Osteocyte (in vitro differentiated cells): ENCODE measurements around the gene SPESP1. TPM values are rescaled to one million over a fixed set of nuclear protein-coding genes. Genes with fewer than 3 reads are reported as not detected.
A peak's percentile ranks its signal among the peaks of the same experiment; 100 is the strongest.

Experiments used
- DNase-seq: peaks from one replicate; pipeline ENCODE4 v3.0.0; 2021; ENCODE audit warnings: mixed read lengths; ENCODE audit not compliant: unreplicated experiment; ENCODE audit errors: extremely low spot score
- H3K27ac Mint-ChIP-seq: one replicate; pipeline ENCODE4 v1.8.0; 2021; ENCODE audit warnings: mild to moderate bottlenecking, mixed read lengths; ENCODE audit not compliant: unreplicated experiment
- H3K27me3 Mint-ChIP-seq: one replicate; pipeline ENCODE4 v1.8.0; 2021; ENCODE audit warnings: mixed read lengths; ENCODE audit not compliant: unreplicated experiment
- H3K36me3 Mint-ChIP-seq: one replicate; pipeline ENCODE4 v1.8.0; 2021; ENCODE audit warnings: mixed read lengths; ENCODE audit not compliant: unreplicated experiment
- H3K4me1 Mint-ChIP-seq: one replicate; pipeline ENCODE4 v1.8.0; 2021; ENCODE audit warnings: mixed read lengths; ENCODE audit not compliant: unreplicated experiment
- H3K4me3 Mint-ChIP-seq: one replicate; pipeline ENCODE4 v1.8.0; 2021; ENCODE audit warnings: mild to moderate bottlenecking, moderate library complexity, mixed read lengths; ENCODE audit not compliant: unreplicated experiment
- H3K9me3 Mint-ChIP-seq: one replicate; pipeline ENCODE4 v1.8.0; 2021; ENCODE audit warnings: mixed read lengths; ENCODE audit not compliant: unreplicated experiment
- total RNA-seq: library from RNA; stranded (reverse); gene quantifications from 2 replicates; pipeline ENCODE4 v1.2.1, GENCODE V29; 2021
- TF ChIP-seq, protein P1 (sequence below): fragments of 200-600 bp; sonication (generic); IDR thresholded peaks from 2 replicates; pipeline ENCODE4 v1.5.0; 2021; ENCODE audit warnings: antibody characterized with exemption, mild to moderate bottlenecking, moderate library complexity

Gene SPESP1
- total RNA-seq, 1 donor from 2014 or later = not detected

DNA sequence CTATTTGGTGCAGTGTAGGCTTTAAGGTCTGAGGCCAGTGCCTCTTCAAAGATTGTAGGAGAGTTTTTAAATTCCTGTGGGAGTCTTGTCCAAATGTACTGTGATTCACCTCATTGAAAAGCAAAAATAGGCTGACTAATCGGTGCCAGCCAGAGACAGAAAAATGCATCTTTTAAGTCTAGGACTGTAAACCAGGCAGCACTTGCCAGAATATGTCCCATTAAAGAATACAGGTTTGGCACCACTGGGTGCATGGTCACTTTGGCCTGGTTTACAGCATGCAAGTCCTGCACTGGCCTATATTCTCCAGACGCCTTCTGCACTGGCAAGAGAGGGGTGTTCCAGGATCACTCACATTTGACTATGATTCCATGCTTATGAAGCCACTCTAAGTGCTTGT lies 63.8 kb downstream of the SPESP1 start:
- DNase-seq = no peak
- H3K4me1 Mint-ChIP-seq = peaks cover 8% of the 10 kb centered on the region
- TF ChIP-seq, protein P1, sequence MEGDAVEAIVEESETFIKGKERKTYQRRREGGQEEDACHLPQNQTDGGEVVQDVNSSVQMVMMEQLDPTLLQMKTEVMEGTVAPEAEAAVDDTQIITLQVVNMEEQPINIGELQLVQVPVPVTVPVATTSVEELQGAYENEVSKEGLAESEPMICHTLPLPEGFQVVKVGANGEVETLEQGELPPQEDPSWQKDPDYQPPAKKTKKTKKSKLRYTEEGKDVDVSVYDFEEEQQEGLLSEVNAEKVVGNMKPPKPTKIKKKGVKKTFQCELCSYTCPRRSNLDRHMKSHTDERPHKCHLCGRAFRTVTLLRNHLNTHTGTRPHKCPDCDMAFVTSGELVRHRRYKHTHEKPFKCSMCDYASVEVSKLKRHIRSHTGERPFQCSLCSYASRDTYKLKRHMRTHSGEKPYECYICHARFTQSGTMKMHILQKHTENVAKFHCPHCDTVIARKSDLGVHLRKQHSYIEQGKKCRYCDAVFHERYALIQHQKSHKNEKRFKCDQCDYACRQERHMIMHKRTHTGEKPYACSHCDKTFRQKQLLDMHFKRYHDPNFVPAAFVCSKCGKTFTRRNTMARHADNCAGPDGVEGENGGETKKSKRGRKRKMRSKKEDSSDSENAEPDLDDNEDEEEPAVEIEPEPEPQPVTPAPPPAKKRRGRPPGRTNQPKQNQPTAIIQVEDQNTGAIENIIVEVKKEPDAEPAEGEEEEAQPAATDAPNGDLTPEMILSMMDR = no peak

DNA sequence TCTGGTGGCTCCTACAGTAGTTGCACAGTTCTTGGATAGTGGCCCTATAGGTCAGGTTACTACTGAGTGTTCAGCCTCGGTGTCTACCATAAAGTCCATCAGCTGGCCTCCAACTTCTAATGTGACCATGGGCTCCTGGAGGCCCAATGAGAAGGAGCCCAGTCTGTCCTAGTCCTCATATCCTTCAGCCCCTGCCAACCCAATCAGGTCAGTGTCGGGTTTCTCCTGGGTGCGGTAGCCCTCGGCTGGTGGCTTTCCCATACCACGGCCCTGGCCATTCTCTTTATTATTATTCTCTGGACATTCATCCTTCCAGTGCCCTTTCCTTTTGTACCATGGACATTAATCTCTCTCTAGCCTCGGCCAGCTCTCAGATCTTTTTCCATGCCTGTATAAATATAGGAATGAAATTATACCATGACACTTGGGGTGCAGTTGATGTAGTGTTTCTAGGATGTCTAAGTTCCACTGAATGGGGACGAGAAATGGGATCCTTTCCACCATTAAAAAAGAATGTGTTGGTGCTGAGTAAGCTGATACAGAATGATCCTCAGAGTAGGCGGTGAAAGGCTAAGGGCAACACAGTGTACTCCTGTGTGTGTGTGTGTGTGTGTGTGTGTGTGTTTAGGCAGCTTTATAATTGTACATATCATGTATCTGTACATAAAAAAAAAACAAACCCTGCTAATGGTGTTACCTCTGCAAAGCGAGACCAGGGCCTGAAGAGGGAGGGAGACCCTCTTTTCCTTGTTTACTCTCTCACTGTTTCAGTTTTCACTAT lies 64.8 kb downstream of the SPESP1 start:
- H3K4me3 Mint-ChIP-seq = no peak overlapping the region

More for the DNA sequence above, 63.8 kb downstream of the SPESP1 start:
- peaks cover 18% of the 10 kb centered on the region for H3K27me3 Mint-ChIP-seq
- H3K27ac Mint-ChIP-seq = no peak overlapping the region
- no peaks in the 10 kb centered on the region for H3K9me3 Mint-ChIP-seq
- no peak overlapping the region for H3K4me3 Mint-ChIP-seq
- no peaks in the 10 kb centered on the region for H3K36me3 Mint-ChIP-seq

More for the DNA sequence above, 64.8 kb downstream of the SPESP1 start:
- Mint-ChIP-seq H3K27ac (no peak overlapping the region), H3K4me1 (peaks cover 8% of the 10 kb centered on the region), H3K36me3 (no peaks in the 10 kb centered on the region), H3K27me3 (peaks cover 22% of the 10 kb centered on the region), H3K9me3 (no peaks in the 10 kb centered on the region)
- TF ChIP-seq, protein P1 = no peak
- DNase-seq = peak; percentile 32

Other genes starting within 250 kb of the SPESP1 start
- gene ANP32A, start 109.6 kb upstream of the SPESP1 start, total RNA-seq = 155 and 159 TPM in 2 replicates
- gene NOX5, start 84.2 kb downstream of the SPESP1 start, total RNA-seq = not detected in 2 replicates
- gene GLCE, start 230.1 kb downstream of the SPESP1 start, total RNA-seq = 19.5 and 19.9 TPM in 2 replicates